Renal cortex interstitium (tissue), 11 donors: ENCODE results near the gene NMD3. TPM values are rescaled to one million over a fixed set of nuclear protein-coding genes. Genes with fewer than 3 reads are reported as not detected.

Source experiments
- DNase-seq, 11 donors: peaks; one replicate each; pipeline ENCODE4 v3.0.0-alpha.2; 2013; ENCODE audit warnings: low read depth in 9 of 11, low spot score in 4 of 11; ENCODE audit errors: extremely low read depth in 1 of 11
- polyA plus RNA-seq, 3 donors: library from polyadenylated mRNA; unstranded; fragments of 120-200 nt; gene quantifications; one replicate each; pipeline ENCODE4 v1.2.1, GENCODE V29; 2013; ENCODE audit not compliant: insufficient read length in 3 of 3

NMD3 gene
- polyA plus RNA-seq, 3 donors: 50.2 to 60.0 (median 59.3) TPM

- DNase-seq: no peak
These were observed 1.6 kb upstream of the NMD3 start for GRCh38 chr3:161219495-161219894.

GRCh38 chr3:161221806-161222600 is 892 bp downstream of the NMD3 start:
- DNase-seq: peak in 8 of 11 donors; percentile 20 to 35 (median 24)

- no peak for DNase-seq
These were observed 1.6 kb downstream of the NMD3 start for GRCh38 chr3:161222662-161223061.

- no peak for DNase-seq
These were observed 3.7 kb downstream of the NMD3 start for GRCh38 chr3:161224786-161225185.

GRCh38 chr3:161230621-161231171 is 9.6 kb downstream of the NMD3 start:
- no peak for DNase-seq

GRCh38 chr3:161231861-161232260 is 10.8 kb downstream of the NMD3 start:
- DNase-seq: no peak

- no peak for DNase-seq
These were observed 12.4 kb downstream of the NMD3 start for GRCh38 chr3:161233557-161233956.

GRCh38 chr3:161236240-161236639 is 15.1 kb downstream of the NMD3 start:
- no peak for DNase-seq

GRCh38 chr3:161239700-161240099 is 18.6 kb downstream of the NMD3 start:
- DNase-seq: no peak

GRCh38 chr3:161244538-161244937 is 23.4 kb downstream of the NMD3 start:
- DNase-seq: no peak

- DNase-seq: no peak
These were observed 25.9 kb downstream of the NMD3 start for GRCh38 chr3:161247049-161247448.

- DNase-seq: no peak
These were observed 29.0 kb downstream of the NMD3 start for GRCh38 chr3:161250116-161250515.

- DNase-seq: no peak
These were observed 30.6 kb downstream of the NMD3 start for GRCh38 chr3:161251716-161252115.

- no peak for DNase-seq
These were observed 31.0 kb downstream of the NMD3 start for GRCh38 chr3:161252143-161252542.

GRCh38 chr3:161253711-161254110 is 32.6 kb downstream of the NMD3 start:
- no peak for DNase-seq

GRCh38 chr3:161254861-161255260 is 33.8 kb downstream of the NMD3 start:
- no peak for DNase-seq

GRCh38 chr3:161263057-161263456 is 41.9 kb downstream of the NMD3 start:
- no peak for DNase-seq

GRCh38 chr3:161264852-161265251 is 43.7 kb downstream of the NMD3 start:
- DNase-seq: no peak

- DNase-seq: no peak
These were observed 44.9 kb downstream of the NMD3 start for GRCh38 chr3:161265916-161266571.

- no peak for DNase-seq
These were observed 45.6 kb downstream of the NMD3 start for GRCh38 chr3:161266731-161267150.
